ENCODE results near the gene PFKL. TPM values are rescaled to one million over a fixed set of nuclear protein-coding genes. Genes with fewer than 3 reads are reported as not detected.

Gene PFKL
- total and polyA plus RNA-seq, 2 of the 8 experiments (the other 6 are each of a cell fraction or from before 2014, with no cell fraction given): 80.2 to 82.3 TPM

- no peak overlapping the region for H3K4me3 ChIP-seq (ENCODE audit: extremely low read depth in 1 of 4, insufficient read depth in 2 of 4, low read depth in 3 of 4, low read length in 4 of 4)
- H3K4me2 ChIP-seq (ENCODE audit: insufficient read depth in 1 of 2, low read depth in 2 of 2, low read length in 2 of 2): no peak overlapping the region
- no peaks in the 10 kb centered on the region for H3K79me2 ChIP-seq (ENCODE audit: control insufficient read depth in 1 of 2, insufficient read depth in 2 of 2, low read length in 2 of 2)
- H3K14ac ChIP-seq (ENCODE audit: insufficient read length): no peak overlapping the region
- H4K8ac ChIP-seq (ENCODE audit: extremely low read depth, insufficient read depth, low read length): no peak overlapping the region
- no peak overlapping the region for H4K91ac ChIP-seq (replicated peaks; ENCODE audit: insufficient read length, low read length)
- H3K23ac ChIP-seq (ENCODE audit: insufficient read length): no peak overlapping the region
- H3K4me1 ChIP-seq (replicated peaks in 1 of 4; ENCODE audit: control insufficient read depth in 3 of 4, insufficient read depth in 4 of 4, low read length in 3 of 4): no peaks in the 10 kb centered on the region
- H3K23me2 ChIP-seq (ENCODE audit: low read depth, low read length): no peaks in the 10 kb centered on the region
- POLR2A ChIA-PET (ENCODE audit: partially characterized antibody): interaction anchor here (1.7 kb wide), 1 partner anchor 13 kb away, joined by 4 read pairs; no protein-coding TSS in a partner anchor
- H2BK12ac ChIP-seq (ENCODE audit: low read depth, low read length): no peak overlapping the region
- peaks cover 0 to 33% (median 1%) of the 10 kb centered on the region in 4 experiments; a peak in 2 of 8 replicates for H3K36me3 ChIP-seq (ENCODE audit: control insufficient read depth in 2 of 4, insufficient read depth in 4 of 4, low read length in 3 of 4)
- H2BK20ac ChIP-seq (ENCODE audit: low read length): no peak overlapping the region
- H3K79me1 ChIP-seq (ENCODE audit: low read depth, low read length): no peaks in the 10 kb centered on the region
- no peak overlapping the region for H3K9ac ChIP-seq (replicated peaks in 1 of 4; ENCODE audit: extremely low read depth in 1 of 4, low read depth in 3 of 4, low read length in 3 of 4)
- H4K5ac ChIP-seq (ENCODE audit: insufficient read length, low read depth, low read length): no peak overlapping the region
- H3K27me3 ChIP-seq (replicated peaks in 1 of 4; ENCODE audit: control insufficient read depth in 3 of 4, extremely low read depth in 1 of 4, insufficient read depth in 3 of 4, low read length in 3 of 4): no peaks in the 10 kb centered on the region
- H3K4ac ChIP-seq (replicated peaks; ENCODE audit: insufficient read length, low read depth, low read length): no peak overlapping the region
- no peak overlapping the region for H2BK5ac ChIP-seq (ENCODE audit: low read depth, low read length)
- no peak overlapping the region for H2AK5ac ChIP-seq (ENCODE audit: low read depth, low read length)
- no peak overlapping the region for H3K27ac ChIP-seq (ENCODE audit: low read depth, low read length)
- no peaks in the 10 kb centered on the region for H3K9me3 ChIP-seq (ENCODE audit: insufficient read depth in 2 of 2, low read depth in 1 of 2, low read length in 1 of 2)
- H2BK15ac ChIP-seq (ENCODE audit: low read length): no peak overlapping the region
- no peak for FAIRE-seq
- H3K56ac ChIP-seq (replicated peaks; ENCODE audit: insufficient read length, low read depth, low read length): no peak overlapping the region
- WGBS, 2 experiments (ENCODE audit: extremely low coverage in 1 of 2, insufficient coverage in 1 of 2, insufficient read length in 1 of 2, insufficient replicate concordance in 2 of 2, low coverage in 1 of 2, low lambda C conversion rate in 2 of 2, missing lambda C conversion rate in 1 of 2): 94% methylated on average over 8 of the region's 11 CpGs; no CpG with 5 or more reads in 1 of the 2 experiments
- no peak overlapping the region for H3K18ac ChIP-seq (ENCODE audit: extremely low read depth, low read length)
- H2AFZ ChIP-seq (ENCODE audit: low read length): no peak overlapping the region
- CTCF ChIA-PET (ENCODE audit: partially characterized antibody): no interaction called here
- peaks cover 0 to 3% of the 10 kb centered on the region in 2 experiments for H4K20me1 ChIP-seq (replicated peaks in 1 of 2; ENCODE audit: control insufficient read depth in 1 of 2, insufficient read depth in 2 of 2, low read length in 2 of 2)
- DNase-seq (ENCODE audit: low read depth in 1 of 2, low spot score in 2 of 2): no peak
- H2BK120ac ChIP-seq (replicated peaks; ENCODE audit: low read depth, low read length): no peak overlapping the region
- TF ChIP-seq EP300 (IDR thresholded peaks at IDR 0.05; ENCODE audit: borderline replicate concordance in 1 of 2, low read depth in 2 of 2, low read length in 2 of 2) (no peak), CBX8 (IDR thresholded peaks at IDR 0.05; ENCODE audit: borderline replicate concordance, low read depth, low read length) (no peak), ZNF274 (IDR thresholded peaks at IDR 0.05; ENCODE audit: borderline replicate concordance, extremely low read depth, low read length) (no peak), FOSL1 (IDR thresholded peaks at IDR 0.05; ENCODE audit: insufficient read depth, low read depth, low read length) (no peak), POU5F1 (IDR thresholded peaks at IDR 0.05; ENCODE audit: low read depth, low read length) (no peak), CEBPB (IDR thresholded peaks at IDR 0.05; ENCODE audit: low read depth, low read length) (no peak), SIX5 (IDR thresholded peaks at IDR 0.05; ENCODE audit: low read depth, low read length) (no peak), RXRA (IDR thresholded peaks at IDR 0.05; ENCODE audit: insufficient read depth, low read depth, low read length) (no peak), TAF1 (IDR thresholded peaks at IDR 0.05; ENCODE audit: low read depth, low read length) (no peak), CREB1 (IDR thresholded peaks at IDR 0.05) (no peak), CTCF (IDR thresholded peaks at IDR 0.05; ENCODE audit: control extremely low read depth in 1 of 3, insufficient read depth in 1 of 3, low read depth in 1 of 3, low read length in 3 of 3) (no peak), EGR1 (IDR thresholded peaks at IDR 0.05; ENCODE audit: borderline replicate concordance, low read depth, low read length) (no peak), SP2 (IDR thresholded peaks at IDR 0.05; ENCODE audit: low read length) (no peak), JUN (IDR thresholded peaks at IDR 0.05; ENCODE audit: low read depth, low read length) (no peak)
These were observed 24.9 kb downstream of the PFKL start for GRCh38 chr21:44324854-44325107.

Data from H1 (cell line).